GM19035 (cell line): ENCODE results near the gene KCNH2.

Experiments used
- ATAC-seq: cut with Tn5 transposase; IDR thresholded peaks from one replicate; pipeline ENCODE4 v1.9.1; 2021; ENCODE audit not compliant: unreplicated experiment

Gene KCNH2

GRCh38 chr7:150996376-150997074, 18.4 kb upstream of the KCNH2 start:
- no peak for ATAC-seq

GRCh38 chr7:150994838-150995510, 16.9 kb upstream of the KCNH2 start:
- no peak for ATAC-seq

GRCh38 chr7:150994141-150994837, 16.2 kb upstream of the KCNH2 start:
- no peak for ATAC-seq

GRCh38 chr7:150993511-150993910, 15.4 kb upstream of the KCNH2 start:
- no peak for ATAC-seq

- ATAC-seq: no peak
Measured at GRCh38 chr7:150992833-150993302, 14.7 kb upstream of the KCNH2 start.

GRCh38 chr7:150992051-150992640, 14.0 kb upstream of the KCNH2 start:
- no peak for ATAC-seq

- ATAC-seq: no peak
Measured at GRCh38 chr7:150990416-150991186, 12.5 kb upstream of the KCNH2 start, which contains the start of gene NOS3. Gene NOS3, plus strand, starts transcription at chr7:150991017. Its CDS starts 2,787 bp downstream, at chr7:150993804.

- ATAC-seq: no peak
Measured at GRCh38 chr7:150989456-150989855, 11.3 kb upstream of the KCNH2 start.

GRCh38 chr7:150988230-150989226, 10.4 kb upstream of the KCNH2 start:
- no peak for ATAC-seq

- no peak for ATAC-seq
Measured at GRCh38 chr7:150986556-150986955, 8.4 kb upstream of the KCNH2 start.

- no peak for ATAC-seq
Measured at GRCh38 chr7:150986099-150986512, 8.0 kb upstream of the KCNH2 start.

- ATAC-seq: no peak
Measured at GRCh38 chr7:150983893-150984368, 5.8 kb upstream of the KCNH2 start.

- no peak for ATAC-seq
Measured at GRCh38 chr7:150982351-150982750, 4.2 kb upstream of the KCNH2 start.

- no peak for ATAC-seq
Measured at GRCh38 chr7:150981644-150982043, 3.5 kb upstream of the KCNH2 start.

GRCh38 chr7:150980663-150981062, 2.5 kb upstream of the KCNH2 start:
- ATAC-seq: no peak

GRCh38 chr7:150979713-150980390, 1.7 kb upstream of the KCNH2 start:
- ATAC-seq: no peak

- no peak for ATAC-seq
Measured at GRCh38 chr7:150977382-150978125, 567 bp downstream of the KCNH2 start.
